GM12878 (cell line): ENCODE data around the gene HLA-F. TPM values are rescaled to one million over a fixed set of nuclear protein-coding genes. Genes with fewer than 3 reads are reported as not detected.

Experiments
- ASH2L ChIP-seq: fragments of 300-600, 200-600 bp; sonication (generic); IDR thresholded peaks from 2 replicates; pipeline ENCODE4 v1.6.1; 2017; ENCODE audit warnings: low read depth, mild to moderate bottlenecking, borderline replicate concordance
- ATF2 ChIP-seq: IDR thresholded peaks from 2 replicates; pipeline ENCODE4 v1.6.1; 2012; ENCODE audit warnings: low read length, inconsistent platforms
- BRCA1 ChIP-seq: IDR thresholded peaks from 2 replicates; pipeline ENCODE4 v1.6.1; 2011; ENCODE audit warnings: low read depth, low read length, improper control_type of control experiment
- CHD4 ChIP-seq: fragments of 200-600 bp; sonication (generic); IDR thresholded peaks from 2 replicates; pipeline ENCODE4 v1.6.1; 2016; ENCODE audit warnings: mild to moderate bottlenecking
- CREM ChIP-seq: IDR thresholded peaks from 2 replicates; pipeline ENCODE4 v1.6.1; 2014; ENCODE audit warnings: antibody characterized with exemption, low read depth
- HDAC6 ChIP-seq: fragments of 200-600 bp; sonication (generic); IDR thresholded peaks from one replicate; pipeline ENCODE4 v1.8.0; 2017; ENCODE audit warnings: antibody characterized with exemption; ENCODE audit not compliant: unreplicated experiment
- IRF4 ChIP-seq: IDR thresholded peaks from 2 replicates; pipeline ENCODE4 v1.6.1; 2011; ENCODE audit warnings: low read depth, low read length
- KDM1A ChIP-seq: fragments of 200-600 bp; sonication (generic); IDR thresholded peaks from 2 replicates; pipeline ENCODE4 v1.6.1; 2016; ENCODE audit warnings: borderline replicate concordance
- MAX ChIP-seq: IDR thresholded peaks from 2 replicates; pipeline ENCODE4 v1.6.1; 2012; ENCODE audit warnings: low read depth, low read length, improper control_type of control experiment
- MEF2B ChIP-seq: fragments of 450-650 bp; IDR thresholded peaks from 2 replicates; pipeline ENCODE4 v1.6.1; 2018; ENCODE audit warnings: mild to moderate bottlenecking, moderate library complexity; ENCODE audit not compliant: partially characterized antibody, poor library complexity, severe bottlenecking
- MTA2 ChIP-seq: fragments of 450-650 bp; IDR thresholded peaks from 2 replicates; pipeline ENCODE4 v1.6.1; 2016; ENCODE audit warnings: low read depth, mild to moderate bottlenecking, moderate library complexity
- MTA3 ChIP-seq: IDR thresholded peaks from 2 replicates; pipeline ENCODE4 v1.6.1; 2012; ENCODE audit warnings: low read length, inconsistent platforms, borderline replicate concordance
- MYB ChIP-seq: fragments of 150-350 bp; IDR thresholded peaks from 2 replicates; pipeline ENCODE4 v1.6.1; 2014; ENCODE audit warnings: mild to moderate bottlenecking, low read depth, low read length, borderline replicate concordance
- NBN ChIP-seq: fragments of 450-650 bp; IDR thresholded peaks from 2 replicates; pipeline ENCODE4 v1.6.1; 2016
- PAX8 ChIP-seq: fragments of 450-650 bp; IDR thresholded peaks from 2 replicates; pipeline ENCODE4 v1.6.1; 2017; ENCODE audit warnings: mild to moderate bottlenecking, moderate library complexity
- RAD51 ChIP-seq: fragments of 450-650 bp; IDR thresholded peaks from 2 replicates; pipeline ENCODE4 v1.6.1; 2016; ENCODE audit warnings: moderate library complexity, mild to moderate bottlenecking, inconsistent platforms
- SREBF1 ChIP-seq: IDR thresholded peaks from 2 replicates; pipeline ENCODE4 v1.6.1; 2012; ENCODE audit warnings: mild to moderate bottlenecking, low read length
- TARDBP ChIP-seq: IDR thresholded peaks from 2 replicates; pipeline ENCODE4 v1.6.1; 2016; ENCODE audit warnings: borderline replicate concordance
- TCF7 ChIP-seq: IDR thresholded peaks from 2 replicates; pipeline ENCODE4 v1.6.1; 2014; ENCODE audit warnings: antibody characterized with exemption, borderline replicate concordance
- ZNF592 ChIP-seq: fragments of 450-650 bp; IDR thresholded peaks from 2 replicates; pipeline ENCODE4 v1.6.1; 2017; ENCODE audit warnings: mild to moderate bottlenecking, moderate library complexity
- polyA plus RNA-seq, 11 experiments: library from polyadenylated mRNA; depleted of rRNA in 4 of 11; unstranded in 6 of 11; stranded (reverse) in 5 of 11; fragments of >200 nt; fragmentation: Nextera tagmentation in 4 of 11; fragmentation: Illumina TruSeq in 1 of 11; extraction: Ambion mirVana in 4 of 11; extraction: Trizol in 1 of 11; gene quantifications; 1 replicate in 1 of 11; 2 replicates in 10 of 11; pipeline versions ENCODE4 v1.2.1 to v1.2.3, GENCODE V29; 2011 to 2016; ENCODE audit warnings: inconsistent platforms in 2 of 11, missing spikeins in 2 of 11, low read depth in 1 of 11
- total RNA-seq, 4 experiments: library from RNA; depleted of rRNA in 3 of 4; stranded (reverse); fragments of >200 nt in 3 of 4; fragmentation: Illumina TruSeq in 1 of 4; extraction: Trizol in 1 of 4; gene quantifications; 2 replicates each; pipeline versions ENCODE4 v1.2.1 to v1.2.3, GENCODE V29; 2013 to 2021
- TF ChIP-seq, protein P1 (sequence below): fragments of 450-650 bp; conservative IDR thresholded peaks from 2 replicates; pipeline ENCODE4 v1.6.1; 2017; ENCODE audit warnings: mild to moderate bottlenecking, moderate library complexity
- TF ChIP-seq, protein P2 (sequence below): IDR thresholded peaks from 2 replicates; pipeline ENCODE4 v1.6.1; 2011; ENCODE audit warnings: borderline replicate concordance, low read depth, mild to moderate bottlenecking, moderate library complexity, mixed read lengths, low read length; ENCODE audit not compliant: insufficient read depth; ENCODE audit errors: extremely low read length
- TF ChIP-seq, protein P3 (sequence below): IDR thresholded peaks from 2 replicates; pipeline ENCODE4 v1.6.1; 2012; ENCODE audit warnings: low read depth, low read length, improper control_type of control experiment

HLA-F gene
- total and polyA plus RNA-seq, 10 of the 15 experiments (the other 5 are each of a cell fraction or from before 2014, with no cell fraction given), result 30.1 to 342 (median 145) TPM

- TF ChIP-seq, protein P1, sequence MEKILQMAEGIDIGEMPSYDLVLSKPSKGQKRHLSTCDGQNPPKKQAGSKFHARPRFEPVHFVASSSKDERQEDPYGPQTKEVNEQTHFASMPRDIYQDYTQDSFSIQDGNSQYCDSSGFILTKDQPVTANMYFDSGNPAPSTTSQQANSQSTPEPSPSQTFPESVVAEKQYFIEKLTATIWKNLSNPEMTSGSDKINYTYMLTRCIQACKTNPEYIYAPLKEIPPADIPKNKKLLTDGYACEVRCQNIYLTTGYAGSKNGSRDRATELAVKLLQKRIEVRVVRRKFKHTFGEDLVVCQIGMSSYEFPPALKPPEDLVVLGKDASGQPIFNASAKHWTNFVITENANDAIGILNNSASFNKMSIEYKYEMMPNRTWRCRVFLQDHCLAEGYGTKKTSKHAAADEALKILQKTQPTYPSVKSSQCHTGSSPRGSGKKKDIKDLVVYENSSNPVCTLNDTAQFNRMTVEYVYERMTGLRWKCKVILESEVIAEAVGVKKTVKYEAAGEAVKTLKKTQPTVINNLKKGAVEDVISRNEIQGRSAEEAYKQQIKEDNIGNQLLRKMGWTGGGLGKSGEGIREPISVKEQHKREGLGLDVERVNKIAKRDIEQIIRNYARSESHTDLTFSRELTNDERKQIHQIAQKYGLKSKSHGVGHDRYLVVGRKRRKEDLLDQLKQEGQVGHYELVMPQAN, result no peak
- TF ChIP-seq PAX8 (no peak), ASH2L (no peak), RAD51 (no peak), IRF4 (no peak), MEF2B (no peak), MTA3 (no peak), ATF2 (no peak), CHD4 (no peak), MTA2 (no peak), MAX (no peak), BRCA1 (no peak), TARDBP (no peak), CREM (peak; percentile 91), SREBF1 (no peak), HDAC6 (no peak), ZNF592 (no peak), NBN (peak; percentile 47; the same call in 1 of the 2 replicates), TCF7 (no peak), KDM1A (no peak), MYB (no peak)
- TF ChIP-seq, protein P2, sequence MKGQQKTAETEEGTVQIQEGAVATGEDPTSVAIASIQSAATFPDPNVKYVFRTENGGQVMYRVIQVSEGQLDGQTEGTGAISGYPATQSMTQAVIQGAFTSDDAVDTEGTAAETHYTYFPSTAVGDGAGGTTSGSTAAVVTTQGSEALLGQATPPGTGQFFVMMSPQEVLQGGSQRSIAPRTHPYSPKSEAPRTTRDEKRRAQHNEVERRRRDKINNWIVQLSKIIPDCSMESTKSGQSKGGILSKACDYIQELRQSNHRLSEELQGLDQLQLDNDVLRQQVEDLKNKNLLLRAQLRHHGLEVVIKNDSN, result no peak
- TF ChIP-seq, protein P3, sequence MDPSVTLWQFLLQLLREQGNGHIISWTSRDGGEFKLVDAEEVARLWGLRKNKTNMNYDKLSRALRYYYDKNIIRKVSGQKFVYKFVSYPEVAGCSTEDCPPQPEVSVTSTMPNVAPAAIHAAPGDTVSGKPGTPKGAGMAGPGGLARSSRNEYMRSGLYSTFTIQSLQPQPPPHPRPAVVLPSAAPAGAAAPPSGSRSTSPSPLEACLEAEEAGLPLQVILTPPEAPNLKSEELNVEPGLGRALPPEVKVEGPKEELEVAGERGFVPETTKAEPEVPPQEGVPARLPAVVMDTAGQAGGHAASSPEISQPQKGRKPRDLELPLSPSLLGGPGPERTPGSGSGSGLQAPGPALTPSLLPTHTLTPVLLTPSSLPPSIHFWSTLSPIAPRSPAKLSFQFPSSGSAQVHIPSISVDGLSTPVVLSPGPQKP, result no peak
These were observed at the start of gene HLA-F (continued) for GRCh38 chr6:29723262-29723665.
